Esophagus muscularis mucosa (tissue), 4 donors: ENCODE data around the gene TRIM33. TPM values are rescaled to one million over a fixed set of nuclear protein-coding genes. Genes with fewer than 3 reads are reported as not detected.

Experiments
- DNase-seq: peaks from one replicate; pipeline ENCODE4 v3.0.0-alpha.2; 2017; ENCODE audit errors: extremely low spot score
- H3K27ac ChIP-seq, 4 donors: fragments of 200-600 bp; sonication (generic); replicated peaks in 1 of 4; 1 replicate in 3 of 4; 2 replicates in 1 of 4; pipeline ENCODE4 v1.5.1; 2016 to 2019; ENCODE audit warnings: mild to moderate bottlenecking in 1 of 4
- H3K27me3 ChIP-seq, 4 donors: fragments of 200-600 bp; sonication (generic); one replicate each; pipeline versions ENCODE4 v1.5.1 to v1.6.0; 2016 to 2019
- H3K36me3 ChIP-seq, 4 donors: fragments of 200-600 bp; sonication (generic); one replicate each; pipeline ENCODE4 v1.5.1; 2016 to 2019
- H3K4me1 ChIP-seq, 4 donors: fragments of 200-600 bp; sonication (generic); one replicate each; pipeline ENCODE4 v1.5.1; 2016 to 2019
- H3K4me3 ChIP-seq, 4 donors: fragments of 200-600 bp; sonication (generic); 1 replicate in 2 of 4; 2 replicates in 2 of 4; pipeline ENCODE4 v1.5.1; 2016 to 2019; ENCODE audit warnings: mild to moderate bottlenecking in 4 of 4, moderate library complexity in 1 of 4
- H3K9me3 ChIP-seq, 4 donors: fragments of 200-600 bp; sonication (generic); 1 replicate in 3 of 4; 2 replicates in 1 of 4; pipeline ENCODE4 v1.5.1; 2016 to 2019
- EP300 ChIP-seq: sonication (generic); formaldehyde crosslinking; IDR thresholded peaks from one replicate; pipeline ENCODE4 v1.6.1; 2017; ENCODE audit warnings: antibody characterized with exemption
- POLR2A ChIP-seq: fragments of 450-650 bp; IDR thresholded peaks from one replicate; pipeline ENCODE4 v1.6.1; 2017; ENCODE audit warnings: antibody characterized with exemption, moderate library complexity, mild to moderate bottlenecking, low read depth
- POLR2AphosphoS5 ChIP-seq, 2 donors: sonication (generic); formaldehyde crosslinking; IDR thresholded peaks; one replicate each; pipeline ENCODE4 v1.6.1; 2017; ENCODE audit warnings: antibody characterized with exemption in 2 of 2
- WGBS: methylation state at CpG from one replicate; pipeline ENCODE4 v1.1.5; 2018; 5-methylcytosine and 5-hydroxymethylcytosine counted together
- intact Hi-C: fragments of 100-400 bp; cut with DNase I; formaldehyde crosslinking; loops from one replicate; pipeline ENCODE4 v1.15.1; 2023
- total RNA-seq, 4 donors: library from RNA; depleted of rRNA; stranded (reverse); fragments of >200 nt; gene quantifications; one replicate each; pipeline versions ENCODE4 v1.1.0 to v1.2.1, GENCODE V29; 2016
- TF ChIP-seq, protein P1 (sequence below), 3 experiments: fragments of 200-600 bp in 2 of 3; fragments of 450-650 bp in 1 of 3; sonication (generic) in 2 of 3; IDR thresholded peaks; one replicate each; pipeline ENCODE4 v1.5.1; 2017 to 2019; ENCODE audit warnings: antibody characterized with exemption in 3 of 3, mild to moderate bottlenecking in 2 of 3, moderate library complexity in 1 of 3

TRIM33 gene
- total RNA-seq, 4 donors from 2014 or later: 28.0 to 36.6 (median 29.5) TPM

GRCh38 chr1:114535401-114535800, 24.4 kb upstream of the TRIM33 start:
- no peaks in the 10 kb centered on the region for H3K9me3 ChIP-seq
- H3K27ac ChIP-seq: no peak overlapping the region
- WGBS: 63% methylated on average over 1 of the region's 1 CpG
- no peaks in the 10 kb centered on the region for H3K27me3 ChIP-seq
- no peak for DNase-seq
- H3K4me3 ChIP-seq: no peak overlapping the region
- TF ChIP-seq POLR2A (no peak), POLR2AphosphoS5 (IDR thresholded peaks at IDR 0.05) (no peak), EP300 (no peak)
- TF ChIP-seq, protein P1, sequence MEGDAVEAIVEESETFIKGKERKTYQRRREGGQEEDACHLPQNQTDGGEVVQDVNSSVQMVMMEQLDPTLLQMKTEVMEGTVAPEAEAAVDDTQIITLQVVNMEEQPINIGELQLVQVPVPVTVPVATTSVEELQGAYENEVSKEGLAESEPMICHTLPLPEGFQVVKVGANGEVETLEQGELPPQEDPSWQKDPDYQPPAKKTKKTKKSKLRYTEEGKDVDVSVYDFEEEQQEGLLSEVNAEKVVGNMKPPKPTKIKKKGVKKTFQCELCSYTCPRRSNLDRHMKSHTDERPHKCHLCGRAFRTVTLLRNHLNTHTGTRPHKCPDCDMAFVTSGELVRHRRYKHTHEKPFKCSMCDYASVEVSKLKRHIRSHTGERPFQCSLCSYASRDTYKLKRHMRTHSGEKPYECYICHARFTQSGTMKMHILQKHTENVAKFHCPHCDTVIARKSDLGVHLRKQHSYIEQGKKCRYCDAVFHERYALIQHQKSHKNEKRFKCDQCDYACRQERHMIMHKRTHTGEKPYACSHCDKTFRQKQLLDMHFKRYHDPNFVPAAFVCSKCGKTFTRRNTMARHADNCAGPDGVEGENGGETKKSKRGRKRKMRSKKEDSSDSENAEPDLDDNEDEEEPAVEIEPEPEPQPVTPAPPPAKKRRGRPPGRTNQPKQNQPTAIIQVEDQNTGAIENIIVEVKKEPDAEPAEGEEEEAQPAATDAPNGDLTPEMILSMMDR (IDR thresholded peaks at IDR 0.05): no peak
- H3K4me1 ChIP-seq: no peaks in the 10 kb centered on the region
- intact Hi-C loops: no loop called here
- no peaks in the 10 kb centered on the region for H3K36me3 ChIP-seq

- no peak overlapping the region for H3K27ac ChIP-seq
- H3K4me3 ChIP-seq: no peak overlapping the region
- 50% methylated on average over 1 of the region's 1 CpG for WGBS
- H3K27me3 ChIP-seq: no peaks in the 10 kb centered on the region
- intact Hi-C loops: no loop called here
- no peaks in the 10 kb centered on the region for H3K9me3 ChIP-seq
- DNase-seq: no peak
- TF ChIP-seq, protein P1 (IDR thresholded peaks at IDR 0.05): no peak
- H3K4me1 ChIP-seq: no peaks in the 10 kb centered on the region
- H3K36me3 ChIP-seq: no peaks in the 10 kb centered on the region
Observed at GRCh38 chr1:114531094-114531493, 20.1 kb upstream of the TRIM33 start.

- no peak overlapping the region for H3K27ac ChIP-seq
- H3K9me3 ChIP-seq: no peaks in the 10 kb centered on the region
- no peak overlapping the region for H3K4me3 ChIP-seq
- H3K4me1 ChIP-seq: no peaks in the 10 kb centered on the region
- H3K27me3 ChIP-seq: no peaks in the 10 kb centered on the region
- no peaks in the 10 kb centered on the region for H3K36me3 ChIP-seq
- TF ChIP-seq POLR2AphosphoS5 (IDR thresholded peaks at IDR 0.05): no peak
- DNase-seq: no peak
- 98% methylated on average over 2 of the region's 2 CpGs for WGBS
- intact Hi-C loops: no loop called here
Observed at GRCh38 chr1:114530224-114530623, 19.2 kb upstream of the TRIM33 start.

DNA sequence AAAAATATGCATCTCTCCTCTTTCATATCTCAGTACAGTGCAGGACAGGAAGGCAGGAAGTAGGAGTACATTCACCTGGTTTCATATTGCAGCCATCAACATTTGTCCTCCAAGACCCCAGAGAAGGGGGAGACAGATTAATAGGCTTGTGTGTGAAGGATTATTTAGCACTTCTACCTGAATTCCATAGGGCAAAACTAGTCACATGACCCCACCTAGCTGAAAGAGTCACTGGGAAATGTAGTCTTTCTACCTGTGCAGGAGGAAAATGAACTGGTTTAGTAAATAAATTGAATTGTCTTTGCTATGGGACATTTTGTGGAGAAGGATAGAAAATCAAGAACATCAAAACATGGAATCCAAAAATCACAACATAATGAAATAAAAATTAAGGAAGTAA, 13.9 kb upstream of the TRIM33 start:
- Histone ChIP-seq H3K27me3 (no peaks in the 10 kb centered on the region), H3K27ac (no peak overlapping the region), H3K4me1 (no peaks in the 10 kb centered on the region), H3K4me3 (no peak overlapping the region), H3K36me3 (no peaks in the 10 kb centered on the region), H3K9me3 (no peaks in the 10 kb centered on the region)
- no peak for DNase-seq
- intact Hi-C loops: no loop called here
- TF ChIP-seq EP300: no peak
- TF ChIP-seq, protein P1 (IDR thresholded peaks at IDR 0.05): no peak
- no peak for TF ChIP-seq POLR2A
- TF ChIP-seq POLR2AphosphoS5 (IDR thresholded peaks at IDR 0.05): no peak

- no peaks in the 10 kb centered on the region for H3K9me3 ChIP-seq
- H3K27me3 ChIP-seq: no peaks in the 10 kb centered on the region
- no peaks in the 10 kb centered on the region for H3K4me1 ChIP-seq
- H3K4me3 ChIP-seq: no peak overlapping the region
- TF ChIP-seq, protein P1 (IDR thresholded peaks at IDR 0.05): no peak
- TF ChIP-seq EP300: no peak
- no peak for TF ChIP-seq POLR2A
- WGBS: 68% methylated on average over 2 of the region's 2 CpGs
- no peaks in the 10 kb centered on the region for H3K36me3 ChIP-seq
- H3K27ac ChIP-seq: no peak overlapping the region
- intact Hi-C loops: no loop called here
- DNase-seq: no peak
Observed at GRCh38 chr1:114522264-114522575, 11.2 kb upstream of the TRIM33 start.
